Left lung (tissue), 10 donors: Measurements from ENCODE around the gene ME3. TPM values are rescaled to one million over a fixed set of nuclear protein-coding genes. Genes with fewer than 3 reads are reported as not detected.
A peak's percentile ranks its signal among the peaks of the same experiment; 100 is the strongest.

Experiments used
- ATAC-seq: fragments of 200-7000 bp; cut with Tn5 transposase; one replicate; pipeline ENCODE4 v1.9.1; 2020; ENCODE audit warnings: moderate library complexity
- DNase-seq, 4 donors: peaks; one replicate each; pipeline ENCODE4 v3.0.0-alpha.2; 2013 to 2020
- H3K27ac ChIP-seq, 2 donors: fragments of 200-600 bp; sonication (generic) in 1 of 2; one replicate each; pipeline versions ENCODE4 v1.5.0 to v1.8.0; 2020 to 2021
- H3K27me3 ChIP-seq, 2 donors: fragments of 200-600 bp; sonication (generic) in 1 of 2; one replicate each; pipeline versions ENCODE4 v1.5.0 to v1.8.0; 2020 to 2021
- H3K36me3 ChIP-seq, 2 donors: fragments of 200-600 bp; sonication (generic) in 1 of 2; one replicate each; pipeline versions ENCODE4 v1.5.0 to v1.8.0; 2020 to 2021
- H3K4me1 ChIP-seq, 2 donors: fragments of 200-600 bp; one replicate each; pipeline ENCODE4 v1.8.0; 2021
- H3K4me3 ChIP-seq, 2 donors: fragments of 200-600 bp; sonication (generic) in 1 of 2; one replicate each; pipeline versions ENCODE4 v1.5.0 to v1.8.0; 2020 to 2021; ENCODE audit warnings: mild to moderate bottlenecking in 1 of 2
- H3K9me3 ChIP-seq, 2 donors: fragments of 200-600 bp; sonication (generic) in 1 of 2; one replicate each; pipeline versions ENCODE4 v1.5.0 to v1.8.0; 2020 to 2021
- CTCF ChIP-seq, 2 donors: fragments of 200-600 bp; sonication (generic) in 1 of 2; IDR thresholded peaks; one replicate each; pipeline versions ENCODE4 v1.5.0 to v1.8.0; 2021; ENCODE audit warnings: antibody characterized with exemption in 2 of 2
- intact Hi-C, 2 donors: fragments of 100-400 bp; cut with DNase I; formaldehyde crosslinking; loops; one replicate each; pipeline versions ENCODE4 v1.11.2 to v1.14.2; 2022
- polyA plus RNA-seq, 6 donors: library from polyadenylated mRNA; unstranded; fragments of 120-200 nt; gene quantifications; one replicate each; pipeline ENCODE4 v1.2.1, GENCODE V29; 2013; ENCODE audit not compliant: insufficient read length in 6 of 6
- total RNA-seq, 2 donors: library from RNA; stranded (reverse); fragmentation: NEBNext Ultra II Directional; extraction: Animal tissue kit (Norgen Biotek cat#: 25700); gene quantifications; one replicate each; pipeline ENCODE4 v1.2.1, GENCODE V29; 2021
- donor health status: DM: no; HTN: yes; CAD: no.
- donor health status: DM: no; HTN: no; CAD: no.

The ME3 gene
- total and polyA plus RNA-seq, 8 donors, result 21.6 to 44.6 (median 30.5) TPM

GRCh38 chr11:86617502-86617901, 54.9 kb downstream of the ME3 start:
- no peak for ATAC-seq
- DNase-seq, result no peak
- Histone ChIP-seq H3K9me3 (peaks cover 0 to 7% of the 10 kb centered on the region in 2 donors), H3K4me3 (no peak overlapping the region), H3K36me3 (no peaks in the 10 kb centered on the region), H3K4me1 (no peaks in the 10 kb centered on the region), H3K27me3 (no peaks in the 10 kb centered on the region), H3K27ac (no peak overlapping the region)
- no peak for TF ChIP-seq CTCF (IDR thresholded peaks at IDR 0.05)
- intact Hi-C loops, result loop anchor here in 1 of 2 donors (10.0 kb wide), 2 partner anchors 163 to 197 kb away; no protein-coding TSS in a partner anchor

- Histone ChIP-seq H3K27ac (no peak overlapping the region), H3K4me3 (no peak overlapping the region), H3K4me1 (no peaks in the 10 kb centered on the region), H3K9me3 (peaks cover 0 to 7% of the 10 kb centered on the region in 2 donors), H3K27me3 (no peaks in the 10 kb centered on the region), H3K36me3 (no peaks in the 10 kb centered on the region)
- DNase-seq (no peak), ATAC-seq (peak; percentile 21)
- intact Hi-C loops, result loop anchor here in 1 of 2 donors (10.0 kb wide), 2 partner anchors 161 to 199 kb away; no protein-coding TSS in a partner anchor
- TF ChIP-seq CTCF (IDR thresholded peaks at IDR 0.05), result no peak
These were observed 56.9 kb downstream of the ME3 start for GRCh38 chr11:86615487-86615886.

GRCh38 chr11:86610559-86611341, 61.7 kb downstream of the ME3 start:
- intact Hi-C loops, result loop anchor here in 1 of 2 donors (10.0 kb wide), 2 partner anchors 156 to 204 kb away; no protein-coding TSS in a partner anchor
- H3K27ac ChIP-seq, result no peak overlapping the region

GRCh38 chr11:86608251-86608799, 64.1 kb downstream of the ME3 start:
- peak; percentile 88 to 92 for TF ChIP-seq CTCF (IDR thresholded peaks at IDR 0.05)
- Histone ChIP-seq H3K27me3 (no peaks in the 10 kb centered on the region), H3K9me3 (no peaks in the 10 kb centered on the region), H3K4me3 (no peak overlapping the region), H3K4me1 (peaks cover 6 to 18% of the 10 kb centered on the region in 2 donors), H3K27ac (peak overlapping the region; percentile 18 to 49), H3K36me3 (no peaks in the 10 kb centered on the region)
- peak; percentile 95 for ATAC-seq
- DNase-seq, result peak in 3 of 4 donors; percentile 60 to 81 (median 75)
- intact Hi-C loops, result no loop called here

More at GRCh38 chr11:86610559-86611341, 61.7 kb downstream of the ME3 start:
- H3K9me3 ChIP-seq, result peaks cover 0 to 7% of the 10 kb centered on the region in 2 donors
- peaks cover 6 to 18% of the 10 kb centered on the region in 2 donors for H3K4me1 ChIP-seq
- no peaks in the 10 kb centered on the region for H3K36me3 ChIP-seq
- H3K27me3 ChIP-seq, result no peaks in the 10 kb centered on the region
- no peak for ATAC-seq
- no peak for DNase-seq
- TF ChIP-seq CTCF (IDR thresholded peaks at IDR 0.05), result no peak
- H3K4me3 ChIP-seq, result no peak overlapping the region

GRCh38 chr11:86606836-86607481, 65.5 kb downstream of the ME3 start:
- H3K4me3 ChIP-seq, result no peak overlapping the region
- H3K36me3 ChIP-seq, result no peaks in the 10 kb centered on the region
- intact Hi-C loops, result no loop called here
- peak overlapping the region; percentile 14 to 18 for H3K27ac ChIP-seq
- no peak for DNase-seq
- peaks cover 6 to 18% of the 10 kb centered on the region in 2 donors for H3K4me1 ChIP-seq
- H3K9me3 ChIP-seq, result no peaks in the 10 kb centered on the region
- H3K27me3 ChIP-seq, result no peaks in the 10 kb centered on the region
- ATAC-seq, result no peak
- no peak for TF ChIP-seq CTCF (IDR thresholded peaks at IDR 0.05)
